ENCODE measurements around the gene NAA60. TPM values are rescaled to one million over a fixed set of nuclear protein-coding genes. Genes with fewer than 3 reads are reported as not detected.

NAA60 gene
- total and polyA plus RNA-seq, 12 donors: 16.9 to 96.3 (median 52.3) TPM

- 88 to 92% (median 91%) methylated on average over 8 of the region's 8 CpGs for WGBS, 4 donors
Measured at GRCh38 chr16:3467182-3467581, 23.7 kb downstream of the NAA60 start.

GRCh38 chr16:3467921-3468320 lies 24.4 kb downstream of the NAA60 start:
- WGBS, 4 donors: 77 to 88% (median 85%) methylated on average over 4 of the region's 4 CpGs
- Histone ChIP-seq H3K4me3 (no peak overlapping the region), H3K36me3 (replicated peaks in 1 of 2) (peaks cover 0 to 7% of the 10 kb centered on the region in 2 donors), H3K9me3 (replicated peaks in 1 of 3) (no peaks in the 10 kb centered on the region), H3K27me3 (no peaks in the 10 kb centered on the region), H3K4me1 (replicated peaks in 1 of 2) (peaks cover 0 to 40% of the 10 kb centered on the region in 2 donors), H3K27ac (no peak overlapping the region)
- TF ChIP-seq POLR2A (IDR thresholded peaks at IDR 0.05) (no peak), CTCF (IDR thresholded peaks at IDR 0.05) (no peak)
- intact Hi-C loops (cut with DNase I): no loop called here
- DNase-seq: no peak

More at GRCh38 chr16:3467182-3467581, 23.7 kb downstream of the NAA60 start:
- Histone ChIP-seq H3K27me3 (no peaks in the 10 kb centered on the region), H3K27ac (no peak overlapping the region), H3K9me3 (replicated peaks in 1 of 3) (no peaks in the 10 kb centered on the region), H3K4me3 (no peak overlapping the region), H3K36me3 (replicated peaks in 1 of 2) (peaks cover 0 to 7% of the 10 kb centered on the region in 2 donors), H3K4me1 (replicated peaks in 1 of 2) (peaks cover 0 to 43% of the 10 kb centered on the region in 2 donors)
- no peak for DNase-seq
- intact Hi-C loops (cut with DNase I): no loop called here
- TF ChIP-seq CTCF (IDR thresholded peaks at IDR 0.05) (no peak), POLR2A (IDR thresholded peaks at IDR 0.05) (no peak)

GRCh38 chr16:3468501-3468900 lies 25.0 kb downstream of the NAA60 start:
- intact Hi-C loops (cut with DNase I): no loop called here
- H3K27me3 ChIP-seq: no peaks in the 10 kb centered on the region
- TF ChIP-seq POLR2A (IDR thresholded peaks at IDR 0.05) (no peak), CTCF (IDR thresholded peaks at IDR 0.05) (no peak)
- no peak overlapping the region for H3K27ac ChIP-seq
- H3K9me3 ChIP-seq (replicated peaks in 1 of 3): no peaks in the 10 kb centered on the region
- H3K4me3 ChIP-seq: no peak overlapping the region
- peaks cover 0 to 36% of the 10 kb centered on the region in 2 donors for H3K4me1 ChIP-seq (replicated peaks in 1 of 2)
- 70 to 82% (median 76%) methylated on average over 9 to 15 of the region's 15 CpGs for WGBS, 4 donors
- peaks cover 0 to 7% of the 10 kb centered on the region in 2 donors for H3K36me3 ChIP-seq (replicated peaks in 1 of 2)
- DNase-seq: no peak

GRCh38 chr16:3469736-3470135 lies 26.3 kb downstream of the NAA60 start:
- Histone ChIP-seq H3K36me3 (replicated peaks in 1 of 2) (peaks cover 0 to 7% of the 10 kb centered on the region in 2 donors), H3K4me3 (no peak overlapping the region), H3K9me3 (replicated peaks in 1 of 3) (no peaks in the 10 kb centered on the region), H3K27me3 (no peaks in the 10 kb centered on the region), H3K27ac (no peak overlapping the region), H3K4me1 (replicated peaks in 1 of 2) (peaks cover 0 to 32% of the 10 kb centered on the region in 2 donors)
- 91 to 100% (median 94%) methylated on average over 2 to 7 of the region's 7 CpGs for WGBS, 4 donors
- no peak for DNase-seq
- intact Hi-C loops (cut with DNase I): no loop called here
- TF ChIP-seq CTCF (IDR thresholded peaks at IDR 0.05) (no peak), POLR2A (IDR thresholded peaks at IDR 0.05) (no peak)

Measured in adrenal gland (tissue), 12 donors.